Measurements from ENCODE around the gene PPP1R14C. TPM values are rescaled to one million over a fixed set of nuclear protein-coding genes. Genes with fewer than 3 reads are reported as not detected.

PPP1R14C gene
- total RNA-seq, 1 donor from 2014 or later: 0.11 TPM

- Mint-ChIP-seq H3K36me3 (ENCODE audit: low read depth) (no peaks in the 10 kb centered on the region), H3K4me3 (no peak overlapping the region), H3K27me3 (peaks cover 31% of the 10 kb centered on the region), H3K4me1 (peaks cover 3% of the 10 kb centered on the region), H3K9me3 (no peaks in the 10 kb centered on the region), H3K27ac (no peak overlapping the region)
- no peak for ATAC-seq (ENCODE audit: low read depth)
- ChIA-PET POLR2A (no interaction called here), CTCF (no interaction called here)
- no peak for TF ChIP-seq CTCF (IDR thresholded peaks at IDR 0.05)
- no peak for DNase-seq
- intact Hi-C loops (cut with micrococcal nuclease): no loop called here
Measured at GRCh38 chr6:150156460-150156859, 13.6 kb downstream of the PPP1R14C start.

GRCh38 chr6:150157081-150157480, 14.2 kb downstream of the PPP1R14C start:
- Mint-ChIP-seq H3K27me3 (peaks cover 28% of the 10 kb centered on the region), H3K36me3 (ENCODE audit: low read depth) (no peaks in the 10 kb centered on the region), H3K4me3 (no peak overlapping the region), H3K9me3 (no peaks in the 10 kb centered on the region), H3K4me1 (peaks cover 3% of the 10 kb centered on the region), H3K27ac (no peak overlapping the region)
- POLR2A ChIA-PET: no interaction called here
- DNase-seq (no peak), ATAC-seq (ENCODE audit: low read depth) (no peak)
- intact Hi-C loops (cut with micrococcal nuclease): no loop called here
- TF ChIP-seq CTCF (IDR thresholded peaks at IDR 0.05): no peak
- CTCF ChIA-PET: no interaction called here

DNA sequence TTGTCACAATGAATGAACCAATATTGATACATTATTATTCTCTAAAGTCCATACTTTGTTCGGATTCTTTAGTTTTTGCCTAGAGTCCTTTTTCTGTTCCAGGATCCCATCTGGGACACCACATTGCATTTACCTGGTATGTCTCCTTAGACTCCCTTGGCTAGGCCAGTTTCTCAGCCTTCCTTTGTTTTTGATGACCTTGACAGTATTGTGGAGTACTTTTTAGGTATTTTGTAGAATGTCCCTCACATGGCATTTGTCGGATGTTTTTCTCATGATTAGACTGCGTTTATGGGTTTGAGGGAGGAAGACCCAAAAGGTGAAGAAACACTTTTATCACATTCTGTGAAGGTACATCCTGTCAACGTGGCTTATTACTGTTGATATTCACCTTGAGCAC, 16.9 kb downstream of the PPP1R14C start:
- Mint-ChIP-seq H3K4me1 (peaks cover 3% of the 10 kb centered on the region), H3K27ac (no peak overlapping the region), H3K27me3 (peaks cover 18% of the 10 kb centered on the region), H3K9me3 (no peaks in the 10 kb centered on the region), H3K4me3 (no peak overlapping the region), H3K36me3 (ENCODE audit: low read depth) (no peaks in the 10 kb centered on the region)
- DNase-seq (no peak), ATAC-seq (ENCODE audit: low read depth) (no peak)
- POLR2A ChIA-PET: interaction anchor here (0.6 kb wide), 1 partner anchor 67 kb away, joined by 3 read pairs; no protein-coding TSS in a partner anchor
- intact Hi-C loops (cut with micrococcal nuclease): no loop called here
- no peak for TF ChIP-seq CTCF (IDR thresholded peaks at IDR 0.05)
- CTCF ChIA-PET: no interaction called here

DNA sequence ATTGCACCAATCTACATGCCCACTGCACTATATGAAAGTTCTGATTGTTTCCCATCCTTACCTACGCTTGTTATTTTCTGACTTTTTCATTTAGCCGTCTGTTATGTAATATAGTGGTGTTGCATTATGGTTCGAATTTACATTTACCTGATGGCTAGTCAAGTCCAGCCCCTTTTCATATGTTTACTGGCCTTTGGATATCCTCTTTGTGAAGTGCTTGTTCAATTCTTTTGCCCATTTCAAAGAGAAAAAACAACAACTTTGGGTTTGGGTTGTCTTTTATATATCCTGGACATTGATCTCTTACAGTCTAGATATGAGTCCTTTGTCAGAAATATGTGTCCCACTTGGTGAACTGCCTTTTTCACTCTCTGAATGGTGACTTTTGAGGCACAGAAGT, 21.1 kb downstream of the PPP1R14C start:
- DNase-seq (no peak), ATAC-seq (ENCODE audit: low read depth) (no peak)
- ChIA-PET POLR2A (no interaction called here), CTCF (no interaction called here)
- Mint-ChIP-seq H3K36me3 (ENCODE audit: low read depth) (no peaks in the 10 kb centered on the region), H3K27me3 (peaks cover 8% of the 10 kb centered on the region), H3K4me3 (no peak overlapping the region), H3K4me1 (peaks cover 12% of the 10 kb centered on the region), H3K27ac (no peak overlapping the region), H3K9me3 (no peaks in the 10 kb centered on the region)
- intact Hi-C loops (cut with micrococcal nuclease): no loop called here
- no peak for TF ChIP-seq CTCF (IDR thresholded peaks at IDR 0.05)

DNA sequence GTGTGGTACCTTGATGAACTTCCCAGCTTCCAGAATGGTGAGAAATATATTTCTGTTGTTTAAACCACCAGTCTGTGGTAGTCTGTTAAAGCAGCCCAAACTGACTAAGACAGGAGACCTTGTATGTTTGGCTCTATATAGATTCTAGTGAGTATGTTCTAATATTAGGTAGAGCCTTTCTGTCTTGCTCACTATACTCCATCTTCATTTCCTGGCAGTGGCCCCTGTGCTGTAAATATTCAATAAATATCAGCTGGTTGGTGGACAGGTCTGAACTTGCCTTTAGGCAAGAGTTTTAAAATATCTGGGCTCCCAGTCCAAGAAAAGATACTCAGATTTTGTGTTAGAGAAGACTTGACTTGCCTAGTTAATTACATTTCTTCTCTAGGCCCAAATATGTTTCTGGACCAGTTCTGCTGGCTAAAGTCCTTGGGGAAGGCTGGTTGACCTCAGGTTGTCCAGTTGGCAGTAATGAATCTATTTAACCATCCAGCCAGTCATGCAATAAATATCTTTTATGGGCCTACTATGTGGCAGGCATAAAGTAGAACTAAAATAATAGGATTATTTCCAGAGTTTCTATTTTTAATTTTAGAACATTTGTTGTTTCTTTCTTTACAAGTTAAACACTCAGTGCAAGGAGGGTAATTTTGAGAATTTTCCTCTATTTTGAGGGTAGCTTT, 22.3 kb downstream of the PPP1R14C start:
- Mint-ChIP-seq H3K27ac (no peak overlapping the region), H3K9me3 (no peaks in the 10 kb centered on the region), H3K4me3 (no peak overlapping the region), H3K36me3 (ENCODE audit: low read depth) (no peaks in the 10 kb centered on the region), H3K4me1 (peaks cover 21% of the 10 kb centered on the region), H3K27me3 (peaks cover 3% of the 10 kb centered on the region)
- no peak for DNase-seq
- CTCF ChIA-PET: no interaction called here
- no peak for ATAC-seq (ENCODE audit: low read depth)
- intact Hi-C loops (cut with micrococcal nuclease): no loop called here
- no peak for TF ChIP-seq CTCF (IDR thresholded peaks at IDR 0.05)
- POLR2A ChIA-PET: no interaction called here

Measured in activated B cell treated with CpG ODN at 0.5 μM for 24 hours (primary cell).